GM19023 (cell line): ENCODE data around the gene ERCC2.

ENCODE experiments used
- ATAC-seq: cut with Tn5 transposase; IDR thresholded peaks from one replicate; pipeline ENCODE4 v1.9.1; 2021; ENCODE audit warnings: mild to moderate bottlenecking, moderate library complexity; ENCODE audit not compliant: unreplicated experiment

The ERCC2 gene

DNA sequence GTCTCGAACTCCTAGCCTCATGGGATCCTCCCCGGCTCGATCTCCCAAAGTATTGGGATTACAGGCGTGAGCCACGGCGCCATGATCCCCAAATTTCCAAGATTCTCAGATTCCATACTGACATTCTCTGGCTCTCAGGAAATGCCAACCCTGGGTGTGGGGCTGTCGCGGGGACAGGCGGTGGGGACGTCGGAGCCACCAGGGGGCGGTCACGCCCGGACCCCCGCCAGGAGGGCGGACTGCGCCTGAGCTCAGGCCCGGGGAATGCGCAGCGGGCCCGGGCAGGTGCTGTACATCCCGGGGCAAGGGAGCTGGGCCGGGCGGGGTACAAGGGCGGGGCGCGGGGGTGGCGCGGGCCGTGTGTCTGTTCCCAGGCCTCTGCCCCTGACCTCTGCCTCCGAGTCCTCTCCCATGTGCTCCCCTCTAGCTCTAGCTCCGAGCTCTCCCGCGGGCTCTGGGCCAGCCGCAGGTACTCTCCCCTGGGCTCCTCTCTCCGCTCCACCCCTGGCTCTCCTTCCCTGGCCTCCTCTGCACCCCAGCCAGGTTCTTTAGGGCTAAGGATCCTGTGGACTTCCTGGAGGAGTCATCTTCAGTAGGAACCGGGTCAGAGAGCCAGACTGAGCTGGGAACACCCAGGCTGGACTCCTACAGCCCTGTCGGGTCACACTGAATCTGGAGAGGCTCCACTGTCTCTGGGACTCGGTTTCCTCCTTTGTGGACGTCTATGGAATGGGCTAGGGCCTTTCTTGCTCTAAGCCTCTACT is 32.1 kb upstream of the ERCC2 start:
- ATAC-seq: no peak

DNA sequence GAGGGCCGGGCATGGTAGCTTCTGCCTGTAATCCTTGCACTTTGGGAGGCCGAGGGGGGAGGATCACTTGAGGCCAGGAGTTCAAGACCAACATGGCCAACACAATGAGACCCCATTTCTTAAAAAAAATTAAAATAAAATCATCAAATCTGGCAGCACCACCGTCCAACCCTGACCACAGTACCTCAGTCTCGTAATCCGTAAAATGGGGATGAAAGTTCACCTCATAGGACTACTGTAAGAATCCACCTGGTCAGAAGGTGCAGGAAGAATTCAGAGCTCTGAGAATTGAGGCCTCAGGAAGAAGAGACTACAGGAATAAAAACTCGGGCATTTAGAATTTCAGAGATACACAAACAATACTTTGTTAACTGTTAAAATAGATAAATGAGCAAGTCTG is 31.4 kb upstream of the ERCC2 start:
- no peak for ATAC-seq

DNA sequence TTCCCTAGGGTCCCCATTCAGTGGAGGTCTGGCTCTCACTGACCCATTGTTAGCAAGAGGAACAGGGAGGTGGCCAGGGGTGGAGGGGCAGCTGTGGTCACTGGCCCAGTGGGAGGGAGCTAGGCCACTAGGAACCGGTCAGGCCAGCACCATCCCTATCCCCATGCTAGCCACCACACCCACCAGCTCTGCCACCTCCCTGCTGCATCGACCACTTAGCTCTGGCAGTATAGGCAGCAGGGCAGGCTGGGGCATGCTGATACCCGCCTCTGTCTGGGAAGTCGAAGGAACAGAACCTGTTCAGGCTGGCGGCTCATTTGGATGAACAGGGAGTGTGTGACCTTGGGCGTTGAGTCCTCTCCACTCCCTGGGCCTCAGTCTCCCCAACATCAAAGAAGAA is 29.8 kb upstream of the ERCC2 start:
- ATAC-seq: no peak

DNA sequence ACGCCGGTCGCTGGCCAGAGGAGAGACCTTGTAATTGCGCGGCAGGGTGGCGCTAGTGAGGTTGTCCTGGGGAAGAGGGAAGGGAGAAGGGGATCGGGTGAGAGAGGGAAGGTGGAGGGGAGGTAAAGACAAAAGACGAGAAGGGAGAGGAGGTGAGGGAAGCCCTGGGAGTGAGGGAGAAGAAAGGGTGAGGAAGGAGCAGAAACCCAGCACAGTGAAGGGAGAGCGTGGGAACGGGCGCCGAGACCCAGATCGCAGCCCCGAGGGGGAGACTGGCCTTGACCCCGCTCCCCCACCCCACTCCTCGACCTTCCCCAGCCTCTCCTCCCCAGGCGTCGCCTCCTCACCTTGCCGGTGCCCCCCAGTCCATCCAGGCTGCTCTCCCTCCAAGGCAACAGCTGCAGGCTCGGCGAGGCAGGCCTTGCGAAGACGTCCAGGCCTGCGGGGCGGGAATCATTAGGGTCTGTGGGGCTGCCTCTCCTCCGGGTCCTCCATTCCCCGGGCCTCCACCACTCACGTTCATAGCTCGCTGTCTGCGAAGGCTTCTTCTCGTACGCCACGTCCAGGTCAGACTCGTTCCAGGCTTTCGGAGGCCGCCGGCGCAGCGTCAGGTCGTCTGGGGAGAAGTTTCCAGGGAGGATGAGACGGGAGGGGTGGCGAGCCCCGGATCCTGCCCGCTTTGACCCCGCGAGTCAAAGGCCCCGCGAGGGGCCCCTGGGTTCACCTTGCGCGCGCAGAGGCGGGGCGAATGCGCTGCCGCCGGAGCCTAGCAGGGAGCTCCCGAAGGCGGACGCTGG is 25.6 kb upstream of the ERCC2 start:
- no peak for ATAC-seq

DNA sequence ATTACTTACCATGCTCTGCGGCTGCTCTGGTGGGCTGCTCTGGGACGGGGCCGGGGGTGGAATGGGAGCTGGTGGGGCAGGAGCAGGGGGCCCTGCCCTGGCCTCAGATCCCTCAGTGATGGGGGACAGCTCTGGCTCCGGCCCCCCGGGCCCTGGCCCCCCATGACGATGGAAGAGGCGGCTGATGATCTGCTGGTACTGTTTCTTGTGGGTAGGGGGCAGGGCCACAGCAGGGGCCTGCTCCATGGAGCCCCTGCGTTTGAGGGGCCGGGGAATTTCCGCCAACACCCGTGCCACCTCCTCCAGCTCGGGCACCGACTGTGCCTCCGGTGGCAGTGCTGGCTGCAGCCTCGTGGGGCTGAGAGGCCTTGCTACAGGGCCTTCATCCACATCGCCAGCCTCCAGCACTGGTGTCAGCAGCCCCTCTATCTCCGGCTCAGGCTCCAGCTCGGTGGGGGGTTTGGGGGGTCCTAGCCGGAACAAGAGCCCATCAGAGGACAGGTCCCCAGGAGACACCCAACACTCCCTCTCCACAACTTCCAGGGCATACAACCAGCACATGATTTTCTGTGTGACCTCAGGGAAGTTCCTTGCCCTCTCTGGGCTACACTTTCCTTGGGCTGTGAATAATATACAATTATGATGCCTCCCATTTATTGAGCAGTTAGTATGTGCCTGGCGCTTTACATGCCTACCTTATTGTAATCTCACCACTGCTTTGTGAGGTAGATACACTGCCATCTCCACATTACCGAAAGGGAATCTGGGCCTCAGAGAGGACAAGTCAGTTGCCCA is 21.7 kb upstream of the ERCC2 start:
- no peak for ATAC-seq

DNA sequence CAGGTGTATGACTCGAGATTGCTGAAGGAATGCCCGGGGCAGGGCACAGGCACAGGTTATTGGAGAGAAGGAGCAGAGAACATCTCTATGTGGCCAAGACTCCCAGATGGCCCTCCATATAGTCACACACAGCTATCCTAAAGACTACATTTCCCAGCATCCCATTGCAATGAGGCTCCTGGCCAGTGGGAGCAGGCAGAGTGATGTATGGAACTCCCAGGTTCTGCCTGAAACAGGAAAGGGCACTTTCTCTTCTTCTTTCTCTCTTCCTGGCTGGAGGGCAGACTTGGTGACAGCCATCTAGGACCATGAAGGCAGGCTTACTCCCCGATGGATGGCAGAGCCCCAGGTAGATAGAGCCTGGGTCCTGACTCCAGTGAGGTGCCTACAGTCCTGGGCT is 21.0 kb upstream of the ERCC2 start:
- ATAC-seq: no peak

DNA sequence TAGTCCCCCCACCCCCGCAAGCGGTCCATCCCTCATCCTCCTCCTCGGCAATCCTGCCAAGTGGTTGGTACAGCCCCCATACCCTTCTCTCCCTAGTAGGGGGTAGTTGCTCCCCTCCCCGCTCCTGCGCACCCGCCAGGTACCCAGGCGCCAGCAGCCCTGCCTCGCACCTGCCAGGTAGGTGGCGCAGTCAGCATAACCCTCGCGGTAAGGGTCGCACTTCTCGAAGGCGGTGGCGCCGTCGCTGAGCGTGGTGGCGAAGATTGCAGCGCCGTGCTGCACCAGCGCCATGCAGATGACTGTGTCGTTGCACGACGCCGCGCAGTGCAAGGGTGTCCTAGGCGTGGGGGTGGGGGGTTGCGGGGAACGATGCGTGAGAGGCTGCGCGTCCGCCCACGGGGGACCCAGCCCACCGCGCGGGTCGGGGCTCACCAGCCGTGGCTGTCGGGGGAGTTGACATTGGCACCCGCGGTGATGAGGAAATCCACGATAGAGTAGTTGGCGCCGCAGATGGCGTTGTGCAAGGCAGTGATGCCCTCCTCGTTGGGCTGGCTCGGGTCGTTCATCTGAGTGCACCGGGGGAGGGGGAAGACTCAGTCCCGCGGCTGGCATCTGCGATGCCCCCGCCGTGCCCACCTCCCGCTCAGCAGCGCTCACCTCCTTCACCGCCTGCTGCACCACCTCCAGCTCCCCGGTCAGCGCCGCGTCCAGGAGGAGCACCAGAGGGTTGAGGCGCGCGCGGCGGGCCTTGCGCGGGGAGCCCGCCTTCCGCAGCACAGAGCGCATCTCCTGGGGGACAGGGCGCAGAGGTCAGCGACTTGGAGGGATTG is 15.2 kb upstream of the ERCC2 start:
- no peak for ATAC-seq

DNA sequence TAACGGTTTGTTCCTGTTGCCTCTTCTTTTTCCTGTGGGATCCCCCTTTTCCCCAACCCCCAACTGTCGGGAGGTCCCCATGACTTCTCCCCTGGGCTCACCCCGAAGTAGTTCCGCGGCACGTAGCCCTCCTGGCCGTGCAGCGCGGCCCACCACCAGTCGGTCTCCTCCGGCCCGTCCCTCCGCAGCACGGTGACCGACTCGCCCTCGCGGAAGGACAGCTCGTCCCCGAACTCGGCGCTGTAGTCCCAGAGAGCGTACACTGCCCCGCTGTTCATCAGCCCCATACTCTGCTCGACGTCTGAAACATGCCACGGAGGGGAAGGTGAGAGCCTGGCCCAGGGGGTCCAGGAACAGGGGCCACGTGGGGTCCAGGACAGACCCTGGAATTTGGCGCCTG is 12.1 kb upstream of the ERCC2 start:
- ATAC-seq: no peak

DNA sequence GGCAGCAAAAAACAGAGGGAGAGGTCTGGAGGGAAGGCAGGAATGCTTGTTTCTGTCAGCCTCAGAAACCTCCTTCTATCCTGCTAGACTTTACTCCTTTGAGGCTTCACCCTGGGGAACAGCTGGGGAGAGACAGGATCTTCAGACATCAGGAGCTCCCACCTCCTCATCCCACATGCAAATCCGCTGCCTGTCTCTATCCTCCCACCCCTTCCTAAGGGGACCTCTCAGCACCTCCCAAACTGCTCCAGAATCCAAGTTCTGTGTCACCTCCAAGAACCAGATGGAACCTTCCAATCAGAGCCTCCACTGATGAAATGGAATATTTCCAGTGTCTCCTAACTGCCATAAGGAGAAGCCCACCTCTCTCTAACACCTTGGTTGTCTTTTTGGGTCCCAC is 9.7 kb upstream of the ERCC2 start:
- ATAC-seq: no peak

DNA sequence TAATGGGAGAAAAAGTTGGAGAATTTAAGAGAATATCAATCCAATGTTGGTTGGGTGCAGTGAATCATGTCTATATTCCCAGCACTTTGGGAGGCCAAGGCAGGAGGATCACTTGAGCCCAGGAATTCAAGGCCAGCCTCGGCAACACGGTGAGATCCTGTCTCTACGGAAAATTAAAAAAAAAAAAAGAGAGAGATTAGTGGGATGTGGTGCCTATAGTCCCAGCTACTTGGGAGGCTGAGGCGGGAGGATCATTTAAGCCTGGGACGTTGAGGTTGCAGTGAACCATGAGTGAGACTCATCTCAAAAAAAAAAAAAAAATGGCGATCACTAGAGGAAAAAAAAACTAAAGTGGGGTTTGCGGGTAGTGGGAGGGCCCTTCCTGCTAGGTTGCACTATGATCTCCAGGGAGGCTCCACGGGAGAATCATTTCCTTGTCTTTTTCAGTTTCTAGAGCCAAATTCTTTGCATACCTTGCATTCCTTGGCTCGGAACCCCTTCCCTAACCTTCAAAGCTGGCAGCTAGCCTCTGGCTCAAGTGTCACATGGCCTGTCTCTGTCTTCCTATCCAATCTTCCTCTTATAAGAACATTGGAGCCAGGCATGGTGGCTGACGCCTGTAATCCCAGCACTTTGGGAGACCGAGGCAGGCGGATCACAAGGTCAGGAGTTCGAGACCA is 5.8 kb upstream of the ERCC2 start:
- no peak for ATAC-seq

DNA sequence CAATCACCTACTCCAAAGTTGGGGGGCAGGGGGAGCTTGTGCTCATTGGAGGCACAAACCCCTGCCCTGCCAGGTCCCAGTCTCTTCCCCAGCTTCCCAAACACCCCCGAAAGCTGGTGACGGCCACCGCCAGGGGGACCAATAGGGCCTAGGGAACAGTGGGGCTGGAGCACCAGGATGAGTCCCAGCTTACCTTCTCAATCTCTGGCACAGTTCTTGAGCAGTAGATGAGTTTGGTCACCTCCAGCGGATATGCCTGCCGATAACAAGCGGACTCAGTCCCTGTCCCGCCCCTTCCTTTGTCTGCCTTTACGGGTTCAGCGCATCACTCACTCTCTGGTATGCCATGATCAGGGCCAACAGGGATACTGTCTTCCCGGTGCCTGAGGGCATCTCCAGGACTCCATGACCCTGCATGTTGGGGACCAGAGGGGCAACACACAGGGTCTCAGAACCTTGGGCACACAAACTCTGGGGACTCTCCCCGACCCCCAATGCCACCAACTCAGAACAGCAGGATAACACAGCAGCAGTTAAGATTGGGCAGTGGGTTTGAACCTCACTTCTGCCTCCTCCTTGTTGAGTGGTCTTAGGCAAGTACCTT is 1.5 kb downstream of the ERCC2 start:
- ATAC-seq: no peak

DNA sequence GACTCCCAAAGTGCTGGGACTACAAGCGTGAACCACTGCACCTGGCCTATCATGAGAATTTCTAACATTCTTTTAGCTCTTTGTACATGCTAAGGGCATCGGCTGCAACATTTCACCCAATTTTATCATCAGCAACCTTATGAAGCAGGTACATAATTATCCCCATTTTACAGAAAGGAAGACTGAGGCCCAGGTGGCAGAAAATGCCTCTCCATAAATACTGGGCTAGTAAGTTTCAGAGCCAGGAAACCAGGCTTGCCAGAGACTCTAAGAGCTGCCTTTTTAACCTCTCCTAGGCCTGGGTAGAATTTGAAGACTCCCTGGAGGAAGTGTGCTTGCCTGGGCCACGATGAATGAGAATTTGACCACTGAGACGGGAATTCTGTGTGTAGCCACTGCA is 2.2 kb downstream of the ERCC2 start:
- no peak for ATAC-seq

DNA sequence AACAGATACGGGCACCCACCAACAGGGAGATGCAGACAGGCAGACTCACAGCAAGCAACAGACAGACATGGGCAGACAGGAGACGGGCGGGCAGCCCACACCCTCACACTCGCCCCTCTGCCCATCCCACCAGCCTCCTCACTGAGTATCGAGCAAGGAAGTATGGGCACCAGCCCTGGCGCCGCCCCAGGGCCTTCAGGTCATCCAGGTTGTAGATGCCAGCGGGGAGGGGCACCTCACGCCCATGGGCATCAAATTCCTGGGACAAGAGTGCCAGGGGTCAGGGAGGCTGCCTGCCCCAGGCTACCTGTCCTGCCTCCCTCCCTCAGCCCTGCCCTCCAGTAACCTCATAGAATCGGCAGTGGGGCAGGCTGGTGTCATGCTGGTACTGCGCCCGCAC is 5.7 kb downstream of the ERCC2 start:
- ATAC-seq: no peak

DNA sequence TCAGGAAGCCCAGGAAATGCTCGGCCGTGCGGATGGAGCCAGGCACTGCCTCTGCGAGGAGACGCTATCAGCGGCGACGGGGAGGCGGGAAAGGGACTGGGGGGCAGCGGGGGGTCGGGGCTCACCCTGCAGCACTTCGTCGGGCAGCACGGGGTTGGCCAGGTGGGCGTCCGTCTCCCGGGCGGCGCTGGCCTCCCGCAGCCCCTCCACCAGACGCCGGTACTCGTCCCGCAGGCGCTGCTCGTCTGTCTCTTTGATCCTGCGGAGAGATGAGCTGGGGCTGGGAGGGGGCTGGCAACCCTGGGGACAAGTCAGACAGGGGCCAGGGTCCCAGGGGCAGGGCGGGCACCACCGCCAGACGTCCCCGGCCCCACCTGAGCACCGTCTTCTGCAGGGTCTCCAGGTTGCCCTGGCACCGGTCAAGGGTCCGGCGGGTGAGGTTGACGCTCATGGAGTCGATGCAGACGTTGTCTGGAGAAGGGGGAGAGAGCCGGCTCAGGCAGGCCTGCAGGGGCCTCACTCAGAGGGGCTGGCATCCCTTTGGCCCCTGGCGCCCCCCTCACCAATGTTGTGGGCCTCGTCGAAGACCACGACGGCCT is 6.4 kb downstream of the ERCC2 start:
- ATAC-seq: no peak

DNA sequence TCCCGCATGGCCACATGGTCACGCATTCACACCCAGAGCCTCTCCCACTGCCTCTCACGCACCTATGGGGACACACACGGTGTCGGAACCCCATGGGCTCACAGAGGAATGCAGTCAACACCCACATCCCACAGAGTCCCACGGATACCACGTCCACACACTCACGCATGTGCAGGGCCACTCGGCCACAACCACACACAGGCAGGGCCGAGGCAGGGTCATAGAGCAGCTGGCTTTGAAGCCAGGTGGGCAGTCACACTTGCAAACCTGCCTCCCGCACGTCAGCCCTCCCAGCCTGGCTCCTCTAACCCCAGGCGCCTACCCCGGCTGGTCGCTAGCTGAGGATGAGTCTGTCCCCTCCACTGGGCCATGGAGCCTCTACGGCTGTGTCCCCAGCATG is 8.1 kb downstream of the ERCC2 start:
- no peak for ATAC-seq

DNA sequence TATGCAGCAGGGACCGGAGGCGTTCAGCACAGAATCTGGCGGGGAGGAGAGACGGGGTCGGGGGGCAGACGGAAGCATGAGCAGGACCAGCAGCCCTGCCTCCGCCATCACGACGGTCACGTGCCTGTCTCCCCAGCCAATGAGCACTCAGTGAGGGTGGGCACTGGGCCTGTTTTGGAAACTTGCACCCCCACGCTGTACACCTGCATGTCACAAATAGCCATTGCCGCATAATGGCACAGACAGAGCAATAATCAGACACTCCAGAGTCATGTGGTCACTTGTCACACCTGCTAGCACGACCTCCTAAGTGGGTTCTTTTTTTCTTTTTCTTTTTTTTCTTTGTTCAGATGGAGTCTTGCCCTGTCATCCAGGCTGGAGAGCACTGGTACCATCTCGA is 8.8 kb downstream of the ERCC2 start:
- no peak for ATAC-seq

DNA sequence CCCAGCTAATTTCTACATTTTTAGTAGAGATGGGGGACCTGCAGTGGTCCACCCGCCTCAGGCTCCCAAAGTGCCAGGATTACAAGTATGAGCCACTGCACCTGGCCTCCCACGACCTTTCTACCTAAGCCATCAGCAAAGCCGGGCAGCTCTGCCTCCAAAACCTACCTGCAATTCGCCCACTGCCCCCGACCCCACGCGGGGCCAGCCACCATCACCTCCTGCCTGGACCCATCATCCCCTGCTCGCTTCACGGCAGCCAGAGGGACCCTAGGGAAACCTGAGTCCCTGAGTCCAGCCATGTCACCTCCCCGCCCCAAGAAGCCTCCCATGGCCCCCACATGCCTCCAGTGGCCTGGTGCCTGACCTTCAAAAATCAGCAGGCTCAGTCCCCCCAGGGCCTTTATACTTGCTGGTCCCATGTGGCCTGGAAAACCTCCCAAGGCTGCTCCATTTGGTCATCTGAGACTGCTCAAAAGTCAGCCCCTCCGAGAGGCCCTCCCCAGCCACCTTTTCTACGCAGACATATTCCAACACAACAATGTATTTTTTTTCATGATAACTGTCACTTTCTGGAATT is 12.1 kb downstream of the ERCC2 start:
- ATAC-seq: no peak

DNA sequence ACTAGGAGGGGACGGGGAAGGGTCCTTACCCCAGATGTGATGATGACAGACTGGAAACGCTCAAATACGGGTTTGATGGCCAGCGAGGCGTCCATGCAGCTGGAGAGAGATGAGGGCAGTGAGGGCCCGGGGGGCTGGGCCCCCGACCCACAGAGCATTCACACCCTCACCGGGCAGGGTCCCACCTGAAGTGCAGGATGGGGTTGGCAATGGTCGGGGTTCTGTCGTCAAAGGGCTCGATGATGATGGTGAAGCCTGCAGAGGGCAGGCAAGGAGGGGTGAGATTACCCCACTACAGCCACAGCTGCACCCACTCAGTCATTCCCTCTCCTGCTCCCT is 13.0 kb downstream of the ERCC2 start:
- no peak for ATAC-seq

DNA sequence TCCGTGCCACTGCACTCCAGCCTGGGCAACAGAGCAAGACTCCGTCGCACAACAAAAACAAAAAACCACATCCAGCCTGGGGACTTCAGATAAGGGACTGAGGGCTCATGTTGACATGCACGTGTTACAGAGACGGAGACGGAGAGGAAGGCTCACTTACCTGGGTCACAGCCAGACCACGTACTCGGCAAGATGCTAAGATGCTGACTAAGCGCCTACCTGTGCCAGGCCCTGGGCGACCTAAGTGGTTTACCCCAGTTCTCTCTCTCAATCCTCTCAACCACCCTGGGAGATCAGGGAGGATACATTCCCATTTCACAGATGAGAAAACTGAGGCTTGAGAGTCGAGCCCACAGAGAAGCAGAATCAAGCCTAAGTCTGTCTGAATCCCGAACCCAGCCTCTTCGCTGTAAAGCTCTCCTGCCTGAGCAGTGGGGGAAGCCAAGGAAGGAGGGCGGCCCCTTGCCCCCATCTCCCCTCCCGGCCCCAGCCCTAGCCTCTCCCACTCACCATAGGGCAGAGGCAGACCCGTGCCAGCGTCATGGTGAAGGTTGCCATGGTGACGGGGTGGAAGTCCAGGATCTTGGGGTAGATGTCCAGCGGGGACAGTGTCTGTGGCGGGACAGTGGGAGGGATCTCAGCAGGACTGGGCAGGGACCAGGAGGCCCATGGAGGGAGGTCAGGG is 13.5 kb downstream of the ERCC2 start:
- ATAC-seq: no peak
